ENCODE measurements around the gene TSSC4.

Gene TSSC4

GRCh38 chr11:2448661-2449547 is 48.4 kb downstream of the TSSC4 start:
- no peak for DNase-seq (ENCODE audit: insufficient read length, low spot score)
- no peak for FAIRE-seq
- TF ChIP-seq CTCF (IDR thresholded peaks at IDR 0.05; ENCODE audit: insufficient read depth, missing control alignments): no peak

DNA sequence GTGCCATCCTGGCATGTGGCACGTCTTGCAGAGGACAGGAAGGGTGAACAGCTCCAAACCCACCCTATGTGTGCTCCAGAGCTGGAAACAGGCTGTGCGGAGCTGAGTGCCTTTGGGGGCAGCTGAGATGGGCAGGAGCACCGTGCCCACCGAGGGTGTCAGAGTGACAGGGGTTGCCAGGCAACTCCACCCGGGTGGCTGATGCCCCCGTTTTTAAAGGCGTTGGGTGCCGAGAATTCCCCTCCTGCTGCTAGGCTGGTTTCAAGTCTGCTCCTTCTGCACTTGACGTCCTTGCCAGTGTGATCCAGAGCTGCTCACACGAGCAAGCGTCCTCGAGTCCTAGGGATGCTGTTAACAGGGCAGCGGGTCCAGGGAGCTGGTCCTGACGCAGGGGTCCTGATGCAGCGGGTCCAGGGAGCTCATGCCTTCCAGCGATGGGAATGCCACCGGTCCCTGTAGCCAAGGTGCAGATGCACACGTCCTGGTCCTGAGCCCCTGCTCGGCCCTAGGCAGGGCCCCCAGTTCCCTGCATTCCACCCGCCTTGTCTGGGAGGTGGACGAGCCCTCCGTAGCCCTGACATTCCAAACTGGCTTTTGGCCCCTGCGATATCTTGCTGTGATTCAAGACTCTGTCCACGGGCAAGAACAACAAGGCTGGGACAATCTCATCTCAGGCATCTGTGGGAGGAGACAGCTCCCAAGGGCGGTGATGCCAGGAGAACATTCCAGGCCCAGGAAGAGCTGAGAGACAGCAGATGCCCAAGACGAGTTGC is 49.2 kb downstream of the TSSC4 start:
- no peak for DNase-seq (ENCODE audit: insufficient read length, low spot score)
- no peak for FAIRE-seq
- no peak for TF ChIP-seq CTCF (IDR thresholded peaks at IDR 0.05; ENCODE audit: insufficient read depth, missing control alignments)

DNA sequence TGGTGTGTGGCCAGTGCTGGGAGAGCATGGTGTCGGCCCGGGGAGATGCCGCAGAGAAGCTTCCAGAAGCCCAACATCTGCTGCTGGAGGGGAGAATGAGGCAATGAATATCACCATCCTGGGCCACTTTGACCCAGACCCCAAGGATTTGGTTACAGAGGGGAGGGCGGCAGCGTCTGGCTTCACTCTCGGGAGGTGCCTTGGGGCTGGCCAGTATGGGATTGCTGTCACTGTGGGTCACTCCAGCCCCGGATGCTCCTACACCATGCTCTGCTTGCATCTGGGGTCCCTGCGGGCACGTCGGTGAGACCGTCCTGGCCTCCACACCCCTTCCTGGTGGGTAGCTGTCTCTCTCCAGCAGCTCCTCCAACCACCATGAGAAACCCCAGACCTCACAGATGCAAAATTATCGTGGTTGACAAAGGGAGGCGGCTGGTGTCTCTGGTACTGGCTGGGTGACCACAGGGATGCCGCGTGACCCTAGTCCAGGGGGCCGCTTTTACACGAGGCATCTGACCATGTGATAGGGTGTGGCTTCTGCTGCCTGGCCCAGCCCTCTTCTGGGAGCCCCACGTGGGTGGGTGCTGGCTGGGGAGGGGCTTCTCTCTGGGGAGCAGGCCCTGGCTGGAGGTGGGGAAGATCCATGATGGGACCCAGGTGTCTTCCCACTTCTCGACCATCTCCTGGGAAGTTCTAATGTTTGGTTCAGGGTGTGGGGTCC is 49.9 kb downstream of the TSSC4 start:
- TF ChIP-seq CTCF (IDR thresholded peaks at IDR 0.05; ENCODE audit: insufficient read depth, missing control alignments): no peak
- no peak for DNase-seq (ENCODE audit: insufficient read length, low spot score)
- FAIRE-seq: no peak

DNA sequence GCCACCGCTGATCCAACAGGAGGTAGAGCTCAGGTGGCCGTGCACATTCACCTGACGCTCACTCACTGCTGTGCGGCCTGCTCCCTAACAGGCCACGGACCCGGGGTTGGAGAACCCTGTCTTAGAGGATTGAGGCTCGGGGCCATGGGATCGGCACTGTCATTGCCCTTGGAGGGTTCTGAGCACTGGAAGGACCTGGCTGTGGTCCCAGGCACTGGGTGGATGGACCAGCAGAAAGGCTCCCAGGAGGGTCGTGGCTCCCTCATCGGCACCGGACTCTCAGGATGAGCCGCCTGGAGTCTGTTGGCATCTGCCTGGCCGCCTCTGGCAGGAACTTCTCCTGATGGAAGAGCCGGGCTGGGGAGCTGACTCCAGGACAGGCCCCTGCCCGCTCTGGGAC is 50.8 kb downstream of the TSSC4 start:
- no peak for TF ChIP-seq CTCF (IDR thresholded peaks at IDR 0.05; ENCODE audit: insufficient read depth, missing control alignments)
- no peak for FAIRE-seq
- no peak for DNase-seq (ENCODE audit: insufficient read length, low spot score)

DNA sequence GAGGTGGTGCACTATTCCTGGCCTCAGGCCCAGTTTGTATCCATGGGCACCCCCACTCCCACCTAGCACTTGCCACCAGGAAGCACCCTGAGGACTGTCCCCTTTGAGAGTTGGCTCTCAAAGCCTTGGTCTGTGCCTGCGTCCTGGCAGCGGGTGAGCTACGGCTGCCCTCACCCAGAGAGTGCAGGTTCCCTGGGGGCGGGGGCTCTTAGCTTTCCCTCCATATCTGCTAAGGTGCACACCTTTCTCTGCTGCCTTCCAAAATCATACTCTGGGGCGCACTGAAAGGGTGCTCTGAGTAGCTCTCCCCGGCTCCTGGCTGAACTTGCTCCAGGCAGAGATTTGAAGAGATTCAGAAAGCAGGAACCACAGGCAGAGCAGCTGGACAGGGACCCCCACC is 51.4 kb downstream of the TSSC4 start:
- DNase-seq (ENCODE audit: insufficient read length, low spot score) (no peak), FAIRE-seq (no peak)
- no peak for TF ChIP-seq CTCF (IDR thresholded peaks at IDR 0.05; ENCODE audit: insufficient read depth, missing control alignments)

DNA sequence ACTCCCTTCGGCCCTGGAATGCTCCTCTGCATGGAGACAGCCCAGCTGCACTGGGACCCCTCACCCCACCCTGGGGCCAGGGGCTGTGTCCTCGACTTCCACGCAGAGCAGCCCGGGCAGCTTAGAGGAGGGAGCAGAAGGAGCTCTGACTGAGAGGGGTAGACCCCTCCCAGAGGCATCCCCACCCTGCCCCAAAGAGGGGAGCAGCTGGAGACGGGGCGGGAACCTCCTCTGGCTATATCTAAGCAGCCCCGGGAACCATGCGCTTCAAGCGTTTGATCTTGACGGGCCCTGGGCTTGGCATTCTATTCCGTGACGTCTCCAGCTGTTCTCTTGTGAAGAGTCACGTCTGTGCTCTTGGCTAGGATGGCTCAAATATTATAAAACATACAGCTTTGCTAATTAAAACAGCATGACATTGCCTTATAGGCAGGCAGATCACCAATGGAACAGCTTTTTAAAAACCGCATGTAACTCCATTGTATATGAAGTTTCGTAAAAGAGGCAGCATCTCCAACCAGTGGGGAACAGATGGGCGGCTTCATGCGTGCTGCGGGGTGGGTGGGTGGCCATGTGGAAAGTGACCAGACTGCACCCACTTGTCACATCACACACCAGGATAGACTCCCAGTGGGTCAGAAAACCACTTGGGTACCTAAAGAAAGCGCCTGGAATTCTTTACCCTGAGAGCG is 51.9 kb downstream of the TSSC4 start:
- DNase-seq (ENCODE audit: insufficient read length, low spot score) (no peak), FAIRE-seq (no peak)
- TF ChIP-seq CTCF (IDR thresholded peaks at IDR 0.05; ENCODE audit: insufficient read depth, missing control alignments): no peak

All from D721Med (cell line).